ENCODE results near the gene VPS25. TPM values are rescaled to one million over a fixed set of nuclear protein-coding genes. Genes with fewer than 3 reads are reported as not detected.

The VPS25 gene
- total RNA-seq, 1 donor from 2014 or later = 55.1 TPM

- TF ChIP-seq, protein P1, sequence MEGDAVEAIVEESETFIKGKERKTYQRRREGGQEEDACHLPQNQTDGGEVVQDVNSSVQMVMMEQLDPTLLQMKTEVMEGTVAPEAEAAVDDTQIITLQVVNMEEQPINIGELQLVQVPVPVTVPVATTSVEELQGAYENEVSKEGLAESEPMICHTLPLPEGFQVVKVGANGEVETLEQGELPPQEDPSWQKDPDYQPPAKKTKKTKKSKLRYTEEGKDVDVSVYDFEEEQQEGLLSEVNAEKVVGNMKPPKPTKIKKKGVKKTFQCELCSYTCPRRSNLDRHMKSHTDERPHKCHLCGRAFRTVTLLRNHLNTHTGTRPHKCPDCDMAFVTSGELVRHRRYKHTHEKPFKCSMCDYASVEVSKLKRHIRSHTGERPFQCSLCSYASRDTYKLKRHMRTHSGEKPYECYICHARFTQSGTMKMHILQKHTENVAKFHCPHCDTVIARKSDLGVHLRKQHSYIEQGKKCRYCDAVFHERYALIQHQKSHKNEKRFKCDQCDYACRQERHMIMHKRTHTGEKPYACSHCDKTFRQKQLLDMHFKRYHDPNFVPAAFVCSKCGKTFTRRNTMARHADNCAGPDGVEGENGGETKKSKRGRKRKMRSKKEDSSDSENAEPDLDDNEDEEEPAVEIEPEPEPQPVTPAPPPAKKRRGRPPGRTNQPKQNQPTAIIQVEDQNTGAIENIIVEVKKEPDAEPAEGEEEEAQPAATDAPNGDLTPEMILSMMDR (IDR thresholded peaks at IDR 0.05) = no peak
- no peaks in the 10 kb centered on the region for H3K36me3 Mint-ChIP-seq (ENCODE audit: low read depth)
- H3K4me1 Mint-ChIP-seq (ENCODE audit: low read depth) = peaks cover 6% of the 10 kb centered on the region
- peaks cover 8% of the 10 kb centered on the region for H3K27me3 Mint-ChIP-seq (ENCODE audit: low read depth)
- no peak overlapping the region for H3K27ac Mint-ChIP-seq (ENCODE audit: unreplicated experiment)
- no peaks in the 10 kb centered on the region for H3K9me3 Mint-ChIP-seq (ENCODE audit: low read depth)
- no peak overlapping the region for H3K4me3 Mint-ChIP-seq (ENCODE audit: unreplicated experiment)
- peak; percentile 5 for DNase-seq (ENCODE audit: low spot score)
These were observed 24.1 kb upstream of the VPS25 start for GRCh38 chr17:42748908-42749798.

- Mint-ChIP-seq H3K4me3 (ENCODE audit: unreplicated experiment) (no peak overlapping the region), H3K27me3 (ENCODE audit: low read depth) (peaks cover 15% of the 10 kb centered on the region), H3K27ac (ENCODE audit: unreplicated experiment) (no peak overlapping the region), H3K4me1 (ENCODE audit: low read depth) (no peaks in the 10 kb centered on the region), H3K9me3 (ENCODE audit: low read depth) (no peaks in the 10 kb centered on the region), H3K36me3 (ENCODE audit: low read depth) (no peaks in the 10 kb centered on the region)
- TF ChIP-seq, protein P1 (IDR thresholded peaks at IDR 0.05) = no peak
- DNase-seq (ENCODE audit: low spot score) = no peak
These were observed 22.4 kb upstream of the VPS25 start for GRCh38 chr17:42750739-42751344.

DNA sequence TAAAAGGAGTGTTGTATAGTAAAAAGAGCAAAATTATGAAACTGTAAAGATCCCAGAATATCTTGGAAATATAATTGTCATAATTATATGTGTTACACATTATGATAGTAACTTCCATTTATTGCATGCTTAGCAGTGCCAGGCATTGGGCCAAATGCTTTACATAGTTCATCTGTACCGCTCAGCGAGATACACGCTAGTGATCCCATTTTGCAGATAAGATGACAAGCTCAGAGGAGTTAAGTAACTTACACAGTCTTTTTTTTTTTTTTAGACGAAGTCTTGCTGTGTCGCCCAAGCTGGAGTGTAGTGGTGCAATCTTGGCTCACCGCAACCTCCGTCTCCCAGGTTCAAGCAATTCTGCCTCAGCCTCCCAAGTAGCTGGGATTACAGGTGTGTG, 21.6 kb upstream of the VPS25 start:
- no peak for DNase-seq (ENCODE audit: low spot score)
- peaks cover 15% of the 10 kb centered on the region for H3K27me3 Mint-ChIP-seq (ENCODE audit: low read depth)
- H3K9me3 Mint-ChIP-seq (ENCODE audit: low read depth) = no peaks in the 10 kb centered on the region
- no peak overlapping the region for H3K27ac Mint-ChIP-seq (ENCODE audit: unreplicated experiment)
- no peaks in the 10 kb centered on the region for H3K36me3 Mint-ChIP-seq (ENCODE audit: low read depth)
- TF ChIP-seq, protein P1 (IDR thresholded peaks at IDR 0.05) = no peak
- no peak overlapping the region for H3K4me3 Mint-ChIP-seq (ENCODE audit: unreplicated experiment)
- no peaks in the 10 kb centered on the region for H3K4me1 Mint-ChIP-seq (ENCODE audit: low read depth)

DNA sequence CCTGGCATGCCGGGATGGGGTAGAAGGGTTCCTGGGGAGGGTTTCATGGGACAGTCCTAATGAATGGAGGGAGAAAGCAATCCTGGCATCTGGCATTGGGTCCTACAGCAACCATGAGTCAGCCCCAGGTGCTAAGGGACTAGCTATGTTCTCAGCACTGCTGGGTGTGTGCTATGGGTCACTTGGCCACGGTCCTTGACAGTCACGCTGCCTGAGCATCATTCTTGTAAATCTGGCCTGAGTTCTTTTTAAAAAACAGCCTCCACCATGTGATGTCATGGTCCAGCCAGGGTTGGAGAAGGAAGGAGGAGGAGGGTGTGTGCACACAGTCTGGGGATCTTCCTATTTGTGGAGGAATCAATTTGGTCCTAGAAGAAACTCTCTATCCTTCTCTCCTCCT, 18.5 kb upstream of the VPS25 start:
- no peaks in the 10 kb centered on the region for H3K9me3 Mint-ChIP-seq (ENCODE audit: low read depth)
- no peak overlapping the region for H3K4me3 Mint-ChIP-seq (ENCODE audit: unreplicated experiment)
- H3K4me1 Mint-ChIP-seq (ENCODE audit: low read depth) = no peaks in the 10 kb centered on the region
- TF ChIP-seq, protein P1 (IDR thresholded peaks at IDR 0.05) = no peak
- H3K27ac Mint-ChIP-seq (ENCODE audit: unreplicated experiment) = no peak overlapping the region
- no peak for DNase-seq (ENCODE audit: low spot score)
- peaks cover 17% of the 10 kb centered on the region for H3K27me3 Mint-ChIP-seq (ENCODE audit: low read depth)
- H3K36me3 Mint-ChIP-seq (ENCODE audit: low read depth) = no peaks in the 10 kb centered on the region

DNA sequence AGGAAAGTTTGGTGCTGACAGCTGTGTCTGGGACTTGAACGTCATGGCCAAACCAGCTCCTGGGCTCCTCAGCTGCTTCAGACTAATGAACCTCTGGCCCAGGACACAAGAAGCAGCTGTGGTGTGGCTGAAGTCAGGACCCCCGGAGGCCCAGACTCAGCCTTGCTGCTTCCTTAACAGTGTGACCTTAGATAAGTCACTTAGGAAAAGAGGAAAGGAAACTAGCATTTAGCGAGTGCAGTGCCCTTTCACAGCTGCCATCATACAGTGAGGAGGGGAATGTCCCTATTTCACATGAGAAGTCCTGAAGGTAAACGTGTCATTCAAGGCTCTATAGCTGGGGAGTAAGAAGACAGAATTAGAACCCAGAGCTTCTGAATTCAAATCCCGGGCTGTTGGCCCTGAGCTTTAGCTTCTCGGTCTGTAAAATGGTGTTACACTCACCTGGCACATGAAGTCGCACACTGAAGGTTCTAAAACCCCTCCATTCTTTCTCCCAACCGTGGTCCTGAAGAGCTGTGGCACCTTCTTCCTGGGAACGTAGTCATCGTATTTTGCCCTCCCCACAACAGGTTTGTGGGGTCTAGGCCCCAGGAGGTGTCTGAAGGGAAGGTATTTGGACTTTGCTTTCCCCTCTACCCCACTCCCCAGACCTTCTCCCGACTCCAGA, 13.1 kb upstream of the VPS25 start:
- Mint-ChIP-seq H3K9me3 (ENCODE audit: low read depth) (no peaks in the 10 kb centered on the region), H3K36me3 (ENCODE audit: low read depth) (no peaks in the 10 kb centered on the region), H3K4me3 (ENCODE audit: unreplicated experiment) (peak overlapping the region; percentile 58), H3K4me1 (ENCODE audit: low read depth) (peaks cover 16% of the 10 kb centered on the region), H3K27ac (ENCODE audit: unreplicated experiment) (no peak overlapping the region), H3K27me3 (ENCODE audit: low read depth) (peaks cover 8% of the 10 kb centered on the region)
- peak; percentile 24 for DNase-seq (ENCODE audit: low spot score)
- TF ChIP-seq, protein P1 (IDR thresholded peaks at IDR 0.05) = no peak

Data from chondrocyte (in vitro differentiated cells).